Peyer's patch (tissue), 4 donors: ENCODE results near the gene SMLR1.

Experiments
- CTCF ChIP-seq, 6 experiments: fragments of 450-650 bp in 4 of 6; fragments of 200-600 bp in 2 of 6; sonication (generic) in 1 of 6; IDR thresholded peaks; one replicate each; pipeline ENCODE4 v1.5.1; 2017 to 2019; ENCODE audit warnings: antibody characterized with exemption in 6 of 6, mild to moderate bottlenecking in 3 of 6, moderate library complexity in 1 of 6
- POLR2A ChIP-seq, 2 donors: fragments of 450-650 bp; IDR thresholded peaks; one replicate each; pipeline ENCODE4 v1.5.1; 2017; ENCODE audit warnings: antibody characterized with exemption in 2 of 2, mild to moderate bottlenecking in 2 of 2, moderate library complexity in 2 of 2

- no peak for TF ChIP-seq CTCF (IDR thresholded peaks at IDR 0.05)
- no peak for TF ChIP-seq POLR2A (IDR thresholded peaks at IDR 0.05)
These were observed 30.8 kb upstream of the SMLR1 start for GRCh38 chr6:130796313-130796905.
